Spleen (tissue), 11 donors: ENCODE results near the gene GET3. TPM values are rescaled to one million over a fixed set of nuclear protein-coding genes. Genes with fewer than 3 reads are reported as not detected.

Source experiments
- DNase-seq: peaks from one replicate; pipeline ENCODE4 v3.0.0-alpha.2; 2020
- H3K27ac ChIP-seq, 8 donors: fragments of 200-600 bp; sonication (generic) in 7 of 8; 1 replicate in 4 of 8; 2 replicates in 4 of 8; pipeline versions ENCODE4 v1.5.0 to v1.8.0; 2016 to 2021; ENCODE audit warnings: inconsistent platforms in 4 of 8, mild to moderate bottlenecking in 4 of 8, moderate library complexity in 1 of 8
- H3K27me3 ChIP-seq, 7 donors: fragments of 200-600 bp; sonication (generic) in 6 of 7; replicated peaks in 1 of 7; 1 replicate in 4 of 7; 2 replicates in 3 of 7; pipeline versions ENCODE4 v1.5.0 to v1.8.0; 2016 to 2021; ENCODE audit warnings: inconsistent platforms in 3 of 7, mild to moderate bottlenecking in 1 of 7
- H3K36me3 ChIP-seq, 6 donors: fragments of 200-600 bp; sonication (generic) in 5 of 6; 1 replicate in 4 of 6; 2 replicates in 2 of 6; pipeline versions ENCODE4 v1.5.0 to v1.8.0; 2016 to 2021; ENCODE audit warnings: inconsistent platforms in 2 of 6
- H3K4me1 ChIP-seq, 6 donors: fragments of 200-600 bp; sonication (generic) in 5 of 6; 1 replicate in 3 of 6; 2 replicates in 3 of 6; pipeline versions ENCODE4 v1.5.0 to v1.8.0; 2016 to 2021; ENCODE audit warnings: inconsistent platforms in 3 of 6
- H3K4me3 ChIP-seq, 8 donors: fragments of 200-600 bp; sonication (generic) in 7 of 8; 1 replicate in 4 of 8; 2 replicates in 4 of 8; pipeline versions ENCODE4 v1.5.0 to v1.8.0; 2016 to 2021; ENCODE audit warnings: inconsistent platforms in 4 of 8, mild to moderate bottlenecking in 4 of 8, moderate library complexity in 2 of 8
- H3K9me3 ChIP-seq, 8 donors: fragments of 200-600 bp; sonication (generic) in 7 of 8; 1 replicate in 4 of 8; 2 replicates in 4 of 8; pipeline versions ENCODE4 v1.5.0 to v1.8.0; 2016 to 2021; ENCODE audit warnings: inconsistent platforms in 4 of 8
- POLR2A ChIP-seq, 3 donors: fragments of 450-650 bp; IDR thresholded peaks; one replicate each; pipeline ENCODE4 v1.5.1; 2017; ENCODE audit warnings: antibody characterized with exemption in 3 of 3, mild to moderate bottlenecking in 1 of 3
- POLR2AphosphoS5 ChIP-seq, 3 donors: sonication (generic); formaldehyde crosslinking; IDR thresholded peaks; one replicate each; pipeline ENCODE4 v1.5.1; 2017; ENCODE audit warnings: antibody characterized with exemption in 3 of 3
- WGBS, 5 donors: extraction: QIAGEN DNeasy Blood & Tissue Kit in 3 of 5; methylation state at CpG; one replicate each; pipeline versions ENCODE4 v1.1.5 to v1.1.7; 2013 to 2018; 5-methylcytosine and 5-hydroxymethylcytosine counted together
- intact Hi-C: fragments of 100-400 bp; cut with DNase I; formaldehyde crosslinking; loops from one replicate; pipeline ENCODE4 v1.15.0; 2023; ENCODE audit warnings: low total_unique reads
- polyA plus RNA-seq, 3 donors: library from polyadenylated mRNA; stranded (reverse); fragments of 200-250 nt; gene quantifications; one replicate each; pipeline ENCODE4 v1.2.1, GENCODE V29; 2013
- total RNA-seq, 7 donors: library from RNA; depleted of rRNA in 3 of 7; stranded (reverse); fragments of >200 nt in 3 of 7; fragmentation: NEBNext Ultra II Directional in 4 of 7; extraction: Animal tissue kit (Norgen Biotek cat#: 25700) in 4 of 7; gene quantifications; one replicate each; pipeline versions ENCODE4 v1.1.0 to v1.2.1, GENCODE V29; 2016 to 2021
- TF ChIP-seq, protein P1 (sequence below), 11 experiments: fragments of 200-600 bp in 7 of 11; fragments of 450-650 bp in 4 of 11; sonication (generic) in 4 of 11; IDR thresholded peaks in 8 of 11; conservative IDR thresholded peaks in 3 of 11; 1 replicate in 7 of 11; 2 replicates in 4 of 11; pipeline versions ENCODE4 v1.4.0 to v1.8.0; 2016 to 2021; ENCODE audit warnings: antibody characterized with exemption in 11 of 11, inconsistent platforms in 4 of 11, mild to moderate bottlenecking in 1 of 11
- donor health status: healthy with polysubstance abuse.
- donor health status: DM: no; HTN: no; CAD: no; lungs with moderate emphysema.
- donor health status: DM: no; HTN: no; CAD: no.
- donor health status: Bipolar disorder and iron deficiency.
- donor health status: healthy.
- donor health status: DM: no; HTN: no; CAD: no.
- donor health status: DM: yes; HTN: yes; CAD: no.

Gene GET3
- total and polyA plus RNA-seq, 10 donors, result 32.7 to 68.0 (median 41.2) TPM

DNA sequence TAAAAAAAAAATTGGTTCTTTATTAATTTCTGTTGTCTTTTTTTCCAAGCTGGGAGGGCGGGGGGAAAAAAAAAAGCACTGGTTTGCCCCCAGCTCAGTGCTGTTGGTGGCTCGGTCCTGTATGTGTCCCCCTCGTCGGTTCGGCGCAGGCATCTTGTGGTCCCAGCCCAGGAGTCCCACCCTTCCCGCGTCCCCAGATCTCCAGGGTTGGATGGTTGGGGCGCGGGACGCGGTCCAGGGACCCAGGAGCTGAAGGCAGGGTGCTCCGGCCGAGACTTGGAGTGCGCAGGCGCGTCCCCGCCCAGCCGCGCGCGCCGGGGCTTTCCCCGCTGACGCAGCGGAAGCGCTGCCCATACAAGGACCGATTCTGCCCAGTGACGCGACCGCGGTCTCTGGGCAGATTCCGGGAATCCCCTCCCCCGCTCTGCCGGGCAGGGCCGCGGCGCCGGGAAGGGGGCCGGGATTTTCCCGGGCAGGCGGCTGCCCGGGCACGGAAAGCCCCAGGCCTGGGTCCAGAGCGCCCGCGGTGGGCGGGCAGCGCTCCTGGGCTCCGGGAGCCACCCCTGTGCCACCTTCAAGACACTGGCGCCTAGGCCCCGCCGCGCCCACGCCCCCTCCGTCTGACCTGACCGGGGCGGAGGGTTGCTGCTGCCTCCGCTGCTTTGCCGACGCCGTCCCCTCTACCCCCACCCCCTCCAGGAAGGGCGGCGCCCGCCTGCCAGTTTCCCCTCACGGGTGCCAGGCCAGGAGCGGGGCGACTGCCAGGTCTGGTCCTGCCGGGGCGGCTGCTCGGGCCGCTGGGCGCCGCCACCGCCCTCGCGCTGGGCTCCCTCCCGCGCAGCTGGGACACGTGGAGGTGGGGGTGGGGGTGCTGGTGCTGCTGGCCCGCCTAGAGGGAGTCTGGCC lies 56.2 kb downstream of the GET3 start:
- Histone ChIP-seq H3K27ac (peak overlapping the region; percentile 97 to 100 (median 100)), H3K27me3 (peaks cover 0 to 5% (median 0%) of the 10 kb centered on the region in 7 donors), H3K36me3 (peaks cover 0 to 18% (median 0%) of the 10 kb centered on the region in 6 donors), H3K4me3 (peak overlapping the region; percentile 72 to 96 (median 88)), H3K9me3 (no peaks in the 10 kb centered on the region), H3K4me1 (peaks cover 15 to 61% (median 52%) of the 10 kb centered on the region in 6 donors)
- peak; percentile 99 for DNase-seq
- WGBS, 5 donors, result 0 to 1% (median 0%) methylated on average over 34 to 81 of the region's 81 CpGs
- intact Hi-C loops, result no loop called here
- TF ChIP-seq POLR2A (IDR thresholded peaks at IDR 0.05), result peak in 2 of 3 donors; percentile 61 to 69
- TF ChIP-seq, protein P1, sequence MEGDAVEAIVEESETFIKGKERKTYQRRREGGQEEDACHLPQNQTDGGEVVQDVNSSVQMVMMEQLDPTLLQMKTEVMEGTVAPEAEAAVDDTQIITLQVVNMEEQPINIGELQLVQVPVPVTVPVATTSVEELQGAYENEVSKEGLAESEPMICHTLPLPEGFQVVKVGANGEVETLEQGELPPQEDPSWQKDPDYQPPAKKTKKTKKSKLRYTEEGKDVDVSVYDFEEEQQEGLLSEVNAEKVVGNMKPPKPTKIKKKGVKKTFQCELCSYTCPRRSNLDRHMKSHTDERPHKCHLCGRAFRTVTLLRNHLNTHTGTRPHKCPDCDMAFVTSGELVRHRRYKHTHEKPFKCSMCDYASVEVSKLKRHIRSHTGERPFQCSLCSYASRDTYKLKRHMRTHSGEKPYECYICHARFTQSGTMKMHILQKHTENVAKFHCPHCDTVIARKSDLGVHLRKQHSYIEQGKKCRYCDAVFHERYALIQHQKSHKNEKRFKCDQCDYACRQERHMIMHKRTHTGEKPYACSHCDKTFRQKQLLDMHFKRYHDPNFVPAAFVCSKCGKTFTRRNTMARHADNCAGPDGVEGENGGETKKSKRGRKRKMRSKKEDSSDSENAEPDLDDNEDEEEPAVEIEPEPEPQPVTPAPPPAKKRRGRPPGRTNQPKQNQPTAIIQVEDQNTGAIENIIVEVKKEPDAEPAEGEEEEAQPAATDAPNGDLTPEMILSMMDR (IDR thresholded peaks at IDR 0.05 in 8 of 11, conservative IDR thresholded peaks at IDR 0.05 in 3 of 11), result peak in 5 of 11 experiments; percentile 9 to 40 (median 18)
- TF ChIP-seq POLR2AphosphoS5 (IDR thresholded peaks at IDR 0.05), result peak; percentile 91 to 98 (median 92)

DNA sequence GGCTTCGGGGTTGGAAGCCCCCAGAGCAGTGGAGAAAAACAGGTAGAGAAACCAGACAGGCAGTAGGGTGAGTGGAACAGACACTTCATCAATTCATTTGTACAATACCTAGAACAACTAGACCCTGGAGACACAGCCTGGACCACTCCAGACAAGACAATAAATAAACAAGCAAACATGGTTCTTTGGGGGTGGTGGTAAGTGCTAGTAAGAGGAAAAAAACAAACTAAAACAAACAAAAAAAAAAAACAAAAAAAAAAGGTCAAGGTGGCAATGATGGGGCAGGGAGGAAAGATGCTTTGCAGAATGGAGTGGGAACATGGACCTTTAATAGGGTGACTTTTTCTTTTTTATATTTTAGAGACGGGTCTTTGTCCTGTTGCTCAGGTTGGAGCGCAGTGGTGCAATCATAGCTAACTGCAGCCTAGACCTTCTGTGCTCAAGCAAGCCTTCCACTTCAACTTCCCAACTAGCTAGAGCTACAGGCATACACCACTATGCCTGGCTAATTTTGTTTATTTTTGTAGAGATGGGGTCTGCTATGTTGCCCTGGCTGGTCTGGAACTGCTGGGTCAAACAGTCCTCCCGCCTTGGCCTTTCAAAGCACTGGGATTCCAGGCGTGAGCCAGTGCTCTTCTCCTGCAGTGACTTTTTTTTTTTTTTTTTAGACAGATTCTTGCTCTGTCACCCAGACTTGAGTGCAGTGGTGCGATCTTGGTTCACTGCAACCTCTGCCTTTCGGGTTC lies 57.1 kb downstream of the GET3 start:
- peak overlapping the region; percentile 97 to 100 (median 100) for H3K27ac ChIP-seq
- peak overlapping the region in 7 of 8 donors; percentile 77 to 96 (median 88) for H3K4me3 ChIP-seq
- peaks cover 13 to 53% (median 44%) of the 10 kb centered on the region in 6 donors for H3K4me1 ChIP-seq
- DNase-seq, result no peak
- 64 to 71% (median 68%) methylated on average over 7 of the region's 7 CpGs for WGBS, 5 donors
- TF ChIP-seq POLR2A (IDR thresholded peaks at IDR 0.05) (no peak), POLR2AphosphoS5 (IDR thresholded peaks at IDR 0.05) (no peak)
- TF ChIP-seq, protein P1 (IDR thresholded peaks at IDR 0.05 in 8 of 11, conservative IDR thresholded peaks at IDR 0.05 in 3 of 11), result no peak
- intact Hi-C loops, result no loop called here
- H3K27me3 ChIP-seq, result peaks cover 0 to 5% (median 0%) of the 10 kb centered on the region in 7 donors
- peaks cover 0 to 26% (median 3%) of the 10 kb centered on the region in 6 donors for H3K36me3 ChIP-seq
- H3K9me3 ChIP-seq, result no peaks in the 10 kb centered on the region

DNA sequence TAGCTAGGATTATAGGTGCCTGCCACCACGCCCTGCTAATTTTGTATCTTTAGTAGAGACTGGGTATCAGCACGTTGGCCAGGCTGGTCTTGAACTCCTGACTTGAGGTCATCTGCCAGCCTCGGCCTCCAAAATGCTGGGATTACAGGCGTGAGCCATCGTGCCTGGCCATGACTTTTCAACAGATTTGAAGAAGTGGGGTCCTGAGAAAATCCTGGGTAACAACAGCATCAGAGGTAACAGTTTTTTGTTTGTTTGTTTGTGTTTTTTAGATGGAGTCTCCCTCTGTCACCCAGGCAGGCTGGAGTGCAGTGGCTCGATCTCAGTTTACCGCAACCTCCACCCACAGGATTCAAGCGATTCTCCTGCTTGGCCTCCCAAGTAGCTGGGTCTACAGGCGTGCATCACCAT lies 57.7 kb downstream of the GET3 start:
- peaks cover 13 to 50% (median 43%) of the 10 kb centered on the region in 6 donors for H3K4me1 ChIP-seq
- H3K9me3 ChIP-seq, result no peaks in the 10 kb centered on the region
- DNase-seq, result peak; percentile 72
- peak in 1 of 3 donors; percentile 34 for TF ChIP-seq POLR2AphosphoS5 (IDR thresholded peaks at IDR 0.05)
- TF ChIP-seq, protein P1 (IDR thresholded peaks at IDR 0.05 in 8 of 11, conservative IDR thresholded peaks at IDR 0.05 in 3 of 11), result no peak
- peak overlapping the region; percentile 97 to 100 (median 100) for H3K27ac ChIP-seq
- H3K36me3 ChIP-seq, result peaks cover 0 to 32% (median 9%) of the 10 kb centered on the region in 6 donors
- WGBS, 5 donors, result 87 to 93% (median 89%) methylated on average over 9 of the region's 9 CpGs
- H3K27me3 ChIP-seq, result peaks cover 0 to 5% (median 0%) of the 10 kb centered on the region in 7 donors
- H3K4me3 ChIP-seq, result no peak overlapping the region
- intact Hi-C loops, result loop anchor here (5.0 kb wide), 1 partner anchor 33 kb away; no protein-coding TSS in a partner anchor
